HEK293 (cell line): Measurements from ENCODE around the gene TMEM214.

Source experiments
- CTCF ChIA-PET: fragments of 350-600 bp; formaldehyde crosslinking; extraction: SDS; loops from one replicate; lab custom pipeline; 2021; ENCODE audit warnings: antibody characterized with exemption; lab: Yijun Ruan, JAX
- POLR2A ChIA-PET: fragments of 300-600 bp; formaldehyde crosslinking; extraction: SDS; loops from one replicate; lab custom pipeline; 2020; ENCODE audit warnings: antibody characterized with exemption, inconsistent platforms; lab: Yijun Ruan, JAX
- H3K27ac ChIP-seq: fragments of 200-500 bp; sonication (Bioruptor generic); 2 replicates; pipeline ENCODE4 v1.5.1; 2014; ENCODE audit warnings: low read depth, low read length, control low read depth, inconsistent platforms; ENCODE audit errors: extremely low read depth
- H3K36me3 ChIP-seq, 2 experiments: fragments of 200-500 bp in 1 of 2; sonication (Bioruptor generic) in 1 of 2; 1 replicate in 1 of 2; 2 replicates in 1 of 2; pipeline ENCODE4 v1.5.1; 2014 to 2017; ENCODE audit warnings: inconsistent platforms in 2 of 2, low read length in 2 of 2; ENCODE audit not compliant: control insufficient read depth in 2 of 2, insufficient read depth in 1 of 2
- H3K4me1 ChIP-seq: fragments of 200-500 bp; sonication (Bioruptor generic); 2 replicates; pipeline ENCODE4 v1.5.1; 2014; ENCODE audit warnings: mild to moderate bottlenecking, low read length, inconsistent platforms; ENCODE audit not compliant: control insufficient read depth, insufficient read depth
- H3K4me3 ChIP-seq: 2 replicates; pipeline ENCODE4 v1.5.1; 2011; ENCODE audit warnings: low read depth, mild to moderate bottlenecking, control low read depth, low read length, moderate library complexity
- H3K9me3 ChIP-seq: fragments of 200-500 bp; sonication (Bioruptor generic); 2 replicates; pipeline ENCODE4 v1.5.1; 2014; ENCODE audit warnings: low read depth, low read length, inconsistent platforms; ENCODE audit not compliant: control insufficient read depth, insufficient read depth
- IKZF3 ChIP-seq: fragments of 450-650 bp; IDR thresholded peaks from 2 replicates; pipeline ENCODE4 v1.5.0; 2018; ENCODE audit warnings: missing biosample characterization, mild to moderate bottlenecking, missing genetic modification characterization, moderate library complexity
- KLF1 ChIP-seq: fragments of 450-650 bp; formaldehyde crosslinking; IDR thresholded peaks from 2 replicates; pipeline ENCODE4 v1.5.1; 2016; ENCODE audit warnings: missing biosample characterization, missing genetic modification characterization
- KLF16 ChIP-seq: fragments of 450-650 bp; formaldehyde crosslinking; IDR thresholded peaks from 2 replicates; pipeline ENCODE4 v1.5.1; 2017; ENCODE audit warnings: missing biosample characterization, missing genetic modification characterization
- PATZ1 ChIP-seq: fragments of 450-650 bp; formaldehyde crosslinking; IDR thresholded peaks from 2 replicates; pipeline ENCODE4 v1.5.1; 2016; ENCODE audit warnings: missing biosample characterization, missing genetic modification characterization
- SCRT1 ChIP-seq: fragments of 450-650 bp; formaldehyde crosslinking; IDR thresholded peaks from 2 replicates; pipeline ENCODE4 v1.5.1; 2016; ENCODE audit warnings: missing biosample characterization, missing genetic modification characterization, borderline replicate concordance
- SCRT2 ChIP-seq: fragments of 450-650 bp; formaldehyde crosslinking; IDR thresholded peaks from 2 replicates; pipeline ENCODE4 v1.5.1; 2016; ENCODE audit warnings: missing biosample characterization, missing genetic modification characterization
- TSHZ1 ChIP-seq: fragments of 450-650 bp; formaldehyde crosslinking; IDR thresholded peaks from 2 replicates; pipeline ENCODE4 v1.5.1; 2016; ENCODE audit warnings: missing biosample characterization, missing genetic modification characterization, borderline replicate concordance
- ZBTB8A ChIP-seq: fragments of 450-650 bp; formaldehyde crosslinking; IDR thresholded peaks from 2 replicates; pipeline ENCODE4 v1.5.1; 2016; ENCODE audit warnings: missing biosample characterization, missing genetic modification characterization
- ZFP3 ChIP-seq: fragments of 450-650 bp; formaldehyde crosslinking; IDR thresholded peaks from 2 replicates; pipeline ENCODE4 v1.5.1; 2016; ENCODE audit warnings: low read depth, missing biosample characterization, missing genetic modification characterization
- ZFP41 ChIP-seq: fragments of 450-650 bp; formaldehyde crosslinking; IDR thresholded peaks from 2 replicates; pipeline ENCODE4 v1.5.1; 2016; ENCODE audit warnings: missing biosample characterization, missing genetic modification characterization, borderline replicate concordance
- ZNF10 ChIP-seq: fragments of 450-650 bp; formaldehyde crosslinking; IDR thresholded peaks from 2 replicates; pipeline ENCODE4 v1.5.1; 2017; ENCODE audit warnings: missing biosample characterization, missing genetic modification characterization
- ZNF146 ChIP-seq: fragments of 450-650 bp; formaldehyde crosslinking; IDR thresholded peaks from 2 replicates; pipeline ENCODE4 v1.5.1; 2016; ENCODE audit warnings: missing biosample characterization, missing genetic modification characterization
- ZNF184 ChIP-seq: fragments of 450-650 bp; IDR thresholded peaks from 2 replicates; pipeline ENCODE4 v1.5.1; 2018; ENCODE audit warnings: missing biosample characterization, mild to moderate bottlenecking, missing genetic modification characterization
- ZNF24 ChIP-seq: fragments of 450-650 bp; formaldehyde crosslinking; IDR thresholded peaks from 2 replicates; pipeline ENCODE4 v1.5.1; 2016; ENCODE audit warnings: missing biosample characterization, missing genetic modification characterization
- ZNF248 ChIP-seq: fragments of 450-650 bp; formaldehyde crosslinking; IDR thresholded peaks from 2 replicates; pipeline ENCODE4 v1.5.1; 2017; ENCODE audit warnings: missing biosample characterization, missing genetic modification characterization
- ZNF26 ChIP-seq: fragments of 450-650 bp; formaldehyde crosslinking; IDR thresholded peaks from 2 replicates; pipeline ENCODE4 v1.5.1; 2016; ENCODE audit warnings: missing biosample characterization, missing genetic modification characterization
- ZNF391 ChIP-seq: fragments of 450-650 bp; formaldehyde crosslinking; IDR thresholded peaks from 2 replicates; pipeline ENCODE4 v1.5.1; 2016; ENCODE audit warnings: low read depth, missing biosample characterization, missing genetic modification characterization, borderline replicate concordance
- ZNF488 ChIP-seq: fragments of 450-650 bp; formaldehyde crosslinking; IDR thresholded peaks from 2 replicates; pipeline ENCODE4 v1.5.1; 2016; ENCODE audit warnings: missing biosample characterization, missing genetic modification characterization
- ZNF571 ChIP-seq: fragments of 450-650 bp; formaldehyde crosslinking; IDR thresholded peaks from 2 replicates; pipeline ENCODE4 v1.5.0; 2017; ENCODE audit warnings: missing biosample characterization, missing genetic modification characterization
- ZNF629 ChIP-seq: fragments of 450-650 bp; formaldehyde crosslinking; IDR thresholded peaks from 2 replicates; pipeline ENCODE4 v1.5.1; 2017; ENCODE audit warnings: missing biosample characterization, missing genetic modification characterization
- ZNF76 ChIP-seq: fragments of 450-650 bp; formaldehyde crosslinking; IDR thresholded peaks from 2 replicates; pipeline ENCODE4; 2016; ENCODE audit warnings: low read depth, missing biosample characterization, missing genetic modification characterization, borderline replicate concordance
- ZNF777 ChIP-seq: fragments of 450-650 bp; formaldehyde crosslinking; IDR thresholded peaks from 2 replicates; pipeline ENCODE4 v1.5.1; 2017; ENCODE audit warnings: missing biosample characterization, missing genetic modification characterization, borderline replicate concordance
- TF ChIP-seq, protein P1 (sequence below): fragments of 450-650 bp; formaldehyde crosslinking; IDR thresholded peaks from 2 replicates; pipeline ENCODE4 v1.5.1; 2017; ENCODE audit warnings: missing biosample characterization, missing genetic modification characterization

Gene TMEM214

GRCh38 chr2:27029051-27029450, 3.7 kb upstream of the TMEM214 start (continued):
- no peak for TF ChIP-seq ZNF26
- no peak for TF ChIP-seq ZNF24 (tag by site-specific recombination)

DNA sequence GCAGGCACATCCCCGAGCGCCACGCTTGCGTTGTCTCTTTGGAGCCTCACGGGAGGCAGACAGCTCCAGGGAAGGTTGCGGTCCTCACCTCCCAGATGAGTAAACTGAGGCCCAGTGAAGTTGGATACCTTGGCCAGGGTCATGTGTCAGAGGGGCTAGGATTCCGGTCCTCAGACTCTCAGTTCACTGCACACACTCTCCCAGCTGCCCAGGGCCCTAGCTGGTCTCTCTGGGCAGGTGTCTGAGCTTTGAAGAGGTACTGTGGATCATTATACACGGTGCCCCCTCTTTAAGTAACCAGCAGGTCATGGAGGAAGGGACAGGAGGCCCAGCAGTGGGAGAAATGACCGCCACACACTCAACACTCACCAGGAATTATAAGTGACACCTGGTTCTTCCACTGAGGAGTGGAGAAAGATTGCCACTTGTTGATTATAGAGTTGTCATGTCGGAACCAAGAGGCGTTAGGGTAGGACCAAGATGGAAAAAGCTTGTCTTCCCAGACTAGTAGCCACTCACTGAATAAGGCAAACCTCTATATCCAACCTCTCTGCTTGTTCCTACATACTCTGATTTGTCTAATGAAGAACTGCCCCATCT, 588 bp downstream of the TMEM214 start:
- Histone ChIP-seq H3K4me3 (peak overlapping the region; percentile 86), H3K4me1 (0 out of 2 replicates have a peak, but pooled peaks cover 5% of the 10 kb centered on the region), H3K27ac (peak overlapping the region; percentile 66; the same call in 1 of the 2 replicates), H3K36me3 (peaks cover 10 to 65% of the 10 kb centered on the region in 2 experiments), H3K9me3 (no peaks in the 10 kb centered on the region)
- ChIA-PET POLR2A (interaction anchor here (0.5 to 4.4 kb wide), 7 partner anchors 10 to 1701 kb away, joined by 3 to 35 read pairs (median 6); partner anchors contain the start of genes AGBL5 and OST4), CTCF (interaction anchor here (1.0 to 2.0 kb wide), 4 partner anchors 17 to 269 kb away, joined by 3 to 7 read pairs (median 4); no protein-coding TSS in a partner anchor)
- no peak for TF ChIP-seq ZBTB8A
- TF ChIP-seq KLF1 (tag by site-specific recombination), result no peak
- TF ChIP-seq PATZ1 (tag by site-specific recombination), result no peak
- no peak for TF ChIP-seq ZNF146
- TF ChIP-seq ZNF10 (tag by site-specific recombination), result no peak
- TF ChIP-seq SCRT1 (tag by site-specific recombination), result peak; percentile 81
- TF ChIP-seq ZNF76 (tag by site-specific recombination), result no peak
- TF ChIP-seq ZFP41 (tag by site-specific recombination), result no peak
- TF ChIP-seq SCRT2 (tag by site-specific recombination), result peak; percentile 95
- TF ChIP-seq ZNF391 (tag by site-specific recombination), result no peak
- no peak for TF ChIP-seq ZNF488 (tag by site-specific recombination)
- TF ChIP-seq, all 188 proteins: peak for 2

DNA sequence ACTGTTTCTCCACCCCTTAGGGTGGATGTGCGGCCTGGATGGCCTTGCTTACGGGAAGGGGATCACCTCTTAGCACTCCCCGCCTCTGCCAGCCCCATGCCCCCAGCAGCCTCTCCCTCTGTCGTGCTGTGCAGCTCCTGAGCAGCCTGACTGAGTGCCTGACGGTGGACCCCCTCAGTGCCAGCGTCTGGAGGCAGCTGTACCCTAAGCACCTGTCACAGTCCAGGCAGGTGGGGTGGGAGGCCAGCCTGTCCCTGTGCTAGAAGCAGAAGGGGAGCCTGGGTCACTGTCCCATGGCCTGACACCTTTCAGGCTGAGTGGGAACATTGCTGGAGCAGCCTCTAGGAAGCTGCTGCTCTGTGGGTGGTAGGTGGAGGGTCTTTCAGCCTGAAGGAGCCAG, 5.2 kb downstream of the TMEM214 start:
- Histone ChIP-seq H3K9me3 (no peaks in the 10 kb centered on the region), H3K36me3 (peaks cover 3 to 87% of the 10 kb centered on the region in 2 experiments), H3K4me3 (no peak overlapping the region), H3K27ac (no peak overlapping the region), H3K4me1 (peaks cover 22% of the 10 kb centered on the region)
- TF ChIP-seq ZNF184 (tag by site-specific recombination), result no peak
- TF ChIP-seq ZNF629 (tag by site-specific recombination), result no peak
- no peak for TF ChIP-seq ZFP3 (tag by site-specific recombination)
- no peak for TF ChIP-seq KLF16 (tag by site-specific recombination)
- TF ChIP-seq ZNF571 (tag by site-specific recombination), result no peak
- TF ChIP-seq ZNF777 (tag by site-specific recombination), result no peak
- no peak for TF ChIP-seq IKZF3 (tag by site-specific recombination)
- no peak for TF ChIP-seq TSHZ1 (tag by site-specific recombination)
- TF ChIP-seq ZNF248 (tag by site-specific recombination), result no peak
- TF ChIP-seq, protein P1, sequence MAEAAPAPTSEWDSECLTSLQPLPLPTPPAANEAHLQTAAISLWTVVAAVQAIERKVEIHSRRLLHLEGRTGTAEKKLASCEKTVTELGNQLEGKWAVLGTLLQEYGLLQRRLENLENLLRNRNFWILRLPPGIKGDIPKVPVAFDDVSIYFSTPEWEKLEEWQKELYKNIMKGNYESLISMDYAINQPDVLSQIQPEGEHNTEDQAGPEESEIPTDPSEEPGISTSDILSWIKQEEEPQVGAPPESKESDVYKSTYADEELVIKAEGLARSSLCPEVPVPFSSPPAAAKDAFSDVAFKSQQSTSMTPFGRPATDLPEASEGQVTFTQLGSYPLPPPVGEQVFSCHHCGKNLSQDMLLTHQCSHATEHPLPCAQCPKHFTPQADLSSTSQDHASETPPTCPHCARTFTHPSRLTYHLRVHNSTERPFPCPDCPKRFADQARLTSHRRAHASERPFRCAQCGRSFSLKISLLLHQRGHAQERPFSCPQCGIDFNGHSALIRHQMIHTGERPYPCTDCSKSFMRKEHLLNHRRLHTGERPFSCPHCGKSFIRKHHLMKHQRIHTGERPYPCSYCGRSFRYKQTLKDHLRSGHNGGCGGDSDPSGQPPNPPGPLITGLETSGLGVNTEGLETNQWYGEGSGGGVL, result no peak
- TF ChIP-seq ZBTB8A, result no peak
- ChIA-PET POLR2A (interaction anchor here (1.0 to 2.0 kb wide), 3 partner anchors 12 to 273 kb away, joined by 3 to 11 read pairs (median 6); partner anchors contain the start of genes AGBL5 and OST4), CTCF (interaction anchor here (0.9 kb wide), 1 partner anchor 8 kb away, joined by 3 read pairs; no protein-coding TSS in a partner anchor)
